ENCODE results near the gene FMNL3. TPM values are rescaled to one million over a fixed set of nuclear protein-coding genes. Genes with fewer than 3 reads are reported as not detected.

The FMNL3 gene
- total RNA-seq, 1 experiment from 2014 or later = 3.5 TPM

GRCh38 chr12:49635036-49635435 is 72.2 kb downstream of the FMNL3 start:
- H3K9me3 ChIP-seq (ENCODE audit: control insufficient read depth in 1 of 2, insufficient read depth in 1 of 2, low read depth in 1 of 2, low read length in 2 of 2) = no peaks in the 10 kb centered on the region
- 0 out of 4 replicates have a peak, but pooled peaks cover 0 to 2% of the 10 kb centered on the region in 2 experiments for H3K36me3 ChIP-seq (ENCODE audit: control insufficient read depth in 1 of 2, insufficient read depth in 2 of 2, low read length in 2 of 2)
- H3K4me3 ChIP-seq (replicated peaks in 1 of 2; ENCODE audit: low read depth in 1 of 2, low read length in 2 of 2) = no peak overlapping the region
- H3K4me1 ChIP-seq (ENCODE audit: control insufficient read depth in 1 of 2, insufficient read depth in 2 of 2, low read length in 2 of 2) = no peaks in the 10 kb centered on the region
- no peak for ATAC-seq
- no peaks in the 10 kb centered on the region for H4K20me1 ChIP-seq (ENCODE audit: insufficient read depth)
- TF ChIP-seq EZH2 (IDR thresholded peaks at IDR 0.05) (no peak), SIN3A (IDR thresholded peaks at IDR 0.05; ENCODE audit: low read depth) (no peak), CBX3 (IDR thresholded peaks at IDR 0.05; ENCODE audit: low read depth) (no peak), CEBPB (IDR thresholded peaks at IDR 0.05; ENCODE audit: low read depth) (no peak), SP1 (IDR thresholded peaks at IDR 0.05; ENCODE audit: low read depth) (no peak), YY1 (IDR thresholded peaks at IDR 0.05; ENCODE audit: extremely low read depth, insufficient replicate concordance, low read depth, low read length) (no peak), RAD21 (IDR thresholded peaks at IDR 0.05; ENCODE audit: low read depth) (no peak), ZNF274 (IDR thresholded peaks at IDR 0.05; ENCODE audit: low read depth, low read length) (no peak), POLR2AphosphoS5 (IDR thresholded peaks at IDR 0.05; ENCODE audit: low read depth, low read length) (no peak), ZFX (IDR thresholded peaks at IDR 0.05) (no peak), POLR2A (IDR thresholded peaks at IDR 0.05; ENCODE audit: borderline replicate concordance, extremely low read depth, insufficient read depth, insufficient read length) (no peak), REST (IDR thresholded peaks at IDR 0.05; ENCODE audit: low read depth) (no peak), FOSL1 (IDR thresholded peaks at IDR 0.05; ENCODE audit: low read depth) (no peak), EZH2phosphoT487 (IDR thresholded peaks at IDR 0.05; ENCODE audit: borderline replicate concordance) (no peak), ATF3 (IDR thresholded peaks at IDR 0.05) (no peak), SRF (IDR thresholded peaks at IDR 0.05; ENCODE audit: low read depth) (no peak)
- no peak for DNase-seq (ENCODE audit: low read depth, low spot score)
- no peaks in the 10 kb centered on the region for H3K9me2 ChIP-seq (ENCODE audit: insufficient read depth)
- ChIA-PET POLR2A (no interaction called here), RAD21 (ENCODE audit: low non-redundant PET in 1 of 2, low total read pairs in 2 of 2, uncharacterized antibody in 2 of 2, unreplicated experiment in 2 of 2) (no interaction called here), CTCF (no interaction called here)
- no peak overlapping the region for H3K4me2 ChIP-seq (ENCODE audit: low read length)
- intact Hi-C loops (cut with micrococcal nuclease) = no loop called here
- H3K27ac ChIP-seq (ENCODE audit: low read depth, low read length) = no peak overlapping the region
- no peaks in the 10 kb centered on the region for H3K79me2 ChIP-seq (ENCODE audit: insufficient read depth, low read length)
- BruUV-seq (replicated peaks) = no TSS peak
- no peak overlapping the region for H2AFZ ChIP-seq (ENCODE audit: low read depth, low read length, poor library complexity, severe bottlenecking)
- no peaks in the 10 kb centered on the region for H3K27me3 ChIP-seq (ENCODE audit: insufficient read depth, low read length)
- H3K9ac ChIP-seq (ENCODE audit: low read length) = no peak overlapping the region
